ENCODE results near the gene INPP5K.

- TF ChIP-seq CTCF (conservative IDR thresholded peaks at IDR 0.05; ENCODE audit: low read depth, low read length) (no peak), EZH2 (IDR thresholded peaks at IDR 0.05; ENCODE audit: borderline replicate concordance, low read depth, low read length, poor library complexity, severe bottlenecking) (no peak)
Observed at GRCh38 chr17:1509290-1509881, 7.0 kb downstream of the INPP5K start.

Data from A673 (cell line).